PFSK-1 (cell line): ENCODE results near the gene PGAM1.

Experiments
- FOXP2 ChIP-seq: optimal IDR thresholded peaks from 2 replicates; pipeline ENCODE3; 2011; ENCODE audit warnings: borderline replicate concordance, control low read depth, inconsistent platforms; ENCODE audit not compliant: insufficient read depth; ENCODE audit errors: extremely low read length, extremely low read depth
- POLR2AphosphoS5 ChIP-seq: IDR thresholded peaks from 2 replicates; pipeline ENCODE4 v1.6.1; 2012; ENCODE audit warnings: low read depth, mild to moderate bottlenecking, control low read depth, low read length, moderate library complexity
- REST ChIP-seq, 2 experiments: IDR thresholded peaks; 2 replicates each; pipeline versions ENCODE4 v1.6.1 to v1.8.0; 2011 to 2012; ENCODE audit warnings: low read depth in 2 of 2, low read length in 2 of 2, control low read depth in 1 of 2, inconsistent platforms in 1 of 2, mild to moderate bottlenecking in 1 of 2, moderate library complexity in 1 of 2; ENCODE audit not compliant: insufficient read depth in 1 of 2
- SIN3A ChIP-seq: IDR thresholded peaks from 2 replicates; pipeline ENCODE4 v1.6.1; 2012; ENCODE audit warnings: mild to moderate bottlenecking, low read length, moderate library complexity, borderline replicate concordance; ENCODE audit not compliant: insufficient read depth
- TAF1 ChIP-seq: IDR thresholded peaks from 2 replicates; pipeline ENCODE4 v1.6.1; 2012; ENCODE audit warnings: low read length, control low read depth, borderline replicate concordance; ENCODE audit not compliant: insufficient read depth

Gene PGAM1

GRCh38 chr10:97434557-97434956 lies 8.6 kb downstream of the PGAM1 start:
- TF ChIP-seq POLR2AphosphoS5 = 0 out of 2 replicates have a peak, but pooled peaks have one; percentile 14
- no peak for TF ChIP-seq FOXP2

- TF ChIP-seq REST (IDR thresholded peaks at IDR 0.05; ENCODE audit: insufficient read depth in 1 of 2, low read depth in 2 of 2, low read length in 2 of 2) = no peak
- TF ChIP-seq FOXP2 = no peak
- TF ChIP-seq TAF1 = no peak
Measured at GRCh38 chr10:97435211-97435610, 9.2 kb downstream of the PGAM1 start.

- TF ChIP-seq FOXP2 (no peak), SIN3A (no peak), REST (IDR thresholded peaks at IDR 0.05; ENCODE audit: insufficient read depth in 1 of 2, low read depth in 2 of 2, low read length in 2 of 2) (no peak), POLR2AphosphoS5 (no peak), TAF1 (no peak)
Measured at GRCh38 chr10:97442277-97442676, 16.3 kb downstream of the PGAM1 start.

- TF ChIP-seq REST (IDR thresholded peaks at IDR 0.05; ENCODE audit: insufficient read depth in 1 of 2, low read depth in 2 of 2, low read length in 2 of 2) (no peak), SIN3A (no peak), TAF1 (no peak), POLR2AphosphoS5 (no peak), FOXP2 (no peak)
Measured at GRCh38 chr10:97444212-97444611, 18.2 kb downstream of the PGAM1 start.

- no peak for TF ChIP-seq FOXP2
- TF ChIP-seq REST (IDR thresholded peaks at IDR 0.05; ENCODE audit: insufficient read depth in 1 of 2, low read depth in 2 of 2, low read length in 2 of 2) = no peak
- TF ChIP-seq TAF1 = no peak
- no peak for TF ChIP-seq SIN3A
- no peak for TF ChIP-seq POLR2AphosphoS5
Measured at GRCh38 chr10:97445357-97445721, 19.3 kb downstream of the PGAM1 start.
